Panc1 (cell line): ENCODE results near the gene SLC35E2B. TPM values are rescaled to one million over a fixed set of nuclear protein-coding genes. Genes with fewer than 3 reads are reported as not detected.

ENCODE experiments used
- ATAC-seq: fragments of 200-7000 bp; cut with Tn5 transposase; 2 replicates; pipeline ENCODE4 v1.9.1; 2020; ENCODE audit warnings: mild to moderate bottlenecking, moderate library complexity
- BruUV-seq: library from RNA; stranded (reverse); fragments of 400-500 nt; replicated peaks from 2 replicates; lab custom pipeline; 2021; lab: Mats Ljungman, UMichigan
- CTCF ChIA-PET: fragments of 300-600 bp; sonication (Branson Sonifier 250); formaldehyde crosslinking; loops from one replicate; lab custom pipeline; 2022; ENCODE audit warnings: antibody characterized with exemption; lab: Charles Lee
- POLR2A ChIA-PET: fragments of 300-600 bp; sonication (Branson Sonifier 250); formaldehyde crosslinking; loops from one replicate; lab custom pipeline; 2022; ENCODE audit warnings: antibody characterized with exemption; lab: Charles Lee
- DNase-seq: peaks from one replicate; pipeline ENCODE4 v3.0.0-alpha.2; 2010; ENCODE audit warnings: low read depth, low spot score
- H3K27ac ChIP-seq: 2 replicates; pipeline ENCODE4 v1.5.1; 2011; ENCODE audit warnings: mild to moderate bottlenecking, low read length, inconsistent platforms
- H3K27me3 ChIP-seq: fragments of 200-500 bp; sonication (Bioruptor generic); 2 replicates; pipeline ENCODE4 v1.6.0; 2014; ENCODE audit warnings: low read length, inconsistent platforms; ENCODE audit not compliant: control insufficient read depth, insufficient read depth
- H3K36me3 ChIP-seq: fragments of 200-500 bp; sonication (Bioruptor generic); 2 replicates; pipeline ENCODE4 v1.5.1; 2014; ENCODE audit warnings: inconsistent platforms, mild to moderate bottlenecking, low read length, moderate library complexity; ENCODE audit not compliant: control insufficient read depth, insufficient read depth
- H3K4me1 ChIP-seq: 2 replicates; pipeline ENCODE4 v1.5.1; 2011; ENCODE audit warnings: inconsistent platforms, mild to moderate bottlenecking, low read length, moderate library complexity; ENCODE audit not compliant: control insufficient read depth, insufficient read depth
- H3K4me3 ChIP-seq, 2 experiments: 2 replicates each; pipeline ENCODE4 v1.5.1; 2011 to 2012; ENCODE audit warnings: low read depth in 2 of 2, low read length in 2 of 2, mild to moderate bottlenecking in 2 of 2, inconsistent platforms in 1 of 2, moderate library complexity in 1 of 2
- H3K9me3 ChIP-seq: fragments of 200-500 bp; sonication (Bioruptor generic); 2 replicates; pipeline ENCODE4 v1.5.1; 2014; ENCODE audit warnings: low read depth, mild to moderate bottlenecking, inconsistent platforms, low read length, moderate library complexity; ENCODE audit not compliant: control insufficient read depth, insufficient read depth
- POLR2AphosphoS5 ChIP-seq: IDR thresholded peaks from 2 replicates; pipeline ENCODE4 v1.6.1; 2012; ENCODE audit warnings: mild to moderate bottlenecking, low read depth, low read length, moderate library complexity
- SIN3A ChIP-seq: IDR thresholded peaks from 2 replicates; pipeline ENCODE4 v1.6.1; 2012; ENCODE audit warnings: low read depth, mild to moderate bottlenecking, low read length, moderate library complexity, borderline replicate concordance; ENCODE audit not compliant: insufficient read depth
- TCF7L2 ChIP-seq: IDR thresholded peaks from 2 replicates; pipeline ENCODE4 v1.6.1; 2011; ENCODE audit warnings: mild to moderate bottlenecking, low read depth, low read length, inconsistent platforms
- in situ Hi-C: cut with HindIII; loops from 2 replicates; pipeline ENCODE4 v1.10.0; 2016; ENCODE audit warnings: low sequenced_read_pairs, low pct_unique_long_range_greater_than_20kb
- intact Hi-C: fragments of 100-400 bp; cut with micrococcal nuclease; formaldehyde crosslinking; loops from one replicate; pipeline ENCODE4 v1.10.0; 2022; ENCODE audit not compliant: unreplicated experiment
- total RNA-seq: library from RNA; stranded (reverse); gene quantifications from one replicate; pipeline ENCODE4 v1.2.1, GENCODE V29; 2021; ENCODE audit not compliant: unreplicated experiment
- TF ChIP-seq, protein P1 (sequence below): fragments of 450-650 bp; IDR thresholded peaks from 2 replicates; pipeline ENCODE4 v1.5.1; 2017; ENCODE audit warnings: mild to moderate bottlenecking
- TF ChIP-seq, protein P2 (sequence below), 2 experiments: IDR thresholded peaks; 2 replicates each; pipeline ENCODE4 v1.6.1; 2011 to 2012; ENCODE audit warnings: low read depth in 2 of 2, control low read depth in 1 of 2, low read length in 1 of 2, mild to moderate bottlenecking in 1 of 2, moderate library complexity in 1 of 2; ENCODE audit not compliant: insufficient read depth in 1 of 2

The SLC35E2B gene
- total RNA-seq, 1 experiment from 2014 or later, result 75.7 TPM

DNA sequence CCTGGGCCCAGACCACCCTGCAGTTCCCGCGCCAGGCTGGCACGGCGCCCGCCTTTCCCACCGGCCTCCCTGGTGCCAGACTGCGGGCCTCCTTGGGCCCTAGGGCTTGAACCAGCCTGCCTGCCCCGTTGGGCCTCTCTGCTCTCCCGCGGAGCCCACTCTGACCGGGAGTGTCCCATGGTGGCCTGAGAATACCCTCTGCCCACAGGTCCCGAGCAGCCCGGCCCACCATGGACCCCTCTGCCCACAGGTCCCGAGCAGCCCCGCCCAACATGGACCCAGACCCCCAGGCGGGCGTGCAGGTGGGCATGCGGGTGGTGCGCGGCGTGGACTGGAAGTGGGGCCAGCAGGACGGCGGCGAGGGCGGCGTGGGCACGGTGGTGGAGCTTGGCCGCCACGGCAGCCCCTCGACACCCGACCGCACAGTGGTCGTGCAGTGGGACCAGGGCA, 69.4 kb downstream of the SLC35E2B start:
- TF ChIP-seq SIN3A (no peak), TCF7L2 (no peak), POLR2AphosphoS5 (no peak)
- TF ChIP-seq, protein P1, sequence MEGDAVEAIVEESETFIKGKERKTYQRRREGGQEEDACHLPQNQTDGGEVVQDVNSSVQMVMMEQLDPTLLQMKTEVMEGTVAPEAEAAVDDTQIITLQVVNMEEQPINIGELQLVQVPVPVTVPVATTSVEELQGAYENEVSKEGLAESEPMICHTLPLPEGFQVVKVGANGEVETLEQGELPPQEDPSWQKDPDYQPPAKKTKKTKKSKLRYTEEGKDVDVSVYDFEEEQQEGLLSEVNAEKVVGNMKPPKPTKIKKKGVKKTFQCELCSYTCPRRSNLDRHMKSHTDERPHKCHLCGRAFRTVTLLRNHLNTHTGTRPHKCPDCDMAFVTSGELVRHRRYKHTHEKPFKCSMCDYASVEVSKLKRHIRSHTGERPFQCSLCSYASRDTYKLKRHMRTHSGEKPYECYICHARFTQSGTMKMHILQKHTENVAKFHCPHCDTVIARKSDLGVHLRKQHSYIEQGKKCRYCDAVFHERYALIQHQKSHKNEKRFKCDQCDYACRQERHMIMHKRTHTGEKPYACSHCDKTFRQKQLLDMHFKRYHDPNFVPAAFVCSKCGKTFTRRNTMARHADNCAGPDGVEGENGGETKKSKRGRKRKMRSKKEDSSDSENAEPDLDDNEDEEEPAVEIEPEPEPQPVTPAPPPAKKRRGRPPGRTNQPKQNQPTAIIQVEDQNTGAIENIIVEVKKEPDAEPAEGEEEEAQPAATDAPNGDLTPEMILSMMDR, result no peak
- TF ChIP-seq, protein P2, sequence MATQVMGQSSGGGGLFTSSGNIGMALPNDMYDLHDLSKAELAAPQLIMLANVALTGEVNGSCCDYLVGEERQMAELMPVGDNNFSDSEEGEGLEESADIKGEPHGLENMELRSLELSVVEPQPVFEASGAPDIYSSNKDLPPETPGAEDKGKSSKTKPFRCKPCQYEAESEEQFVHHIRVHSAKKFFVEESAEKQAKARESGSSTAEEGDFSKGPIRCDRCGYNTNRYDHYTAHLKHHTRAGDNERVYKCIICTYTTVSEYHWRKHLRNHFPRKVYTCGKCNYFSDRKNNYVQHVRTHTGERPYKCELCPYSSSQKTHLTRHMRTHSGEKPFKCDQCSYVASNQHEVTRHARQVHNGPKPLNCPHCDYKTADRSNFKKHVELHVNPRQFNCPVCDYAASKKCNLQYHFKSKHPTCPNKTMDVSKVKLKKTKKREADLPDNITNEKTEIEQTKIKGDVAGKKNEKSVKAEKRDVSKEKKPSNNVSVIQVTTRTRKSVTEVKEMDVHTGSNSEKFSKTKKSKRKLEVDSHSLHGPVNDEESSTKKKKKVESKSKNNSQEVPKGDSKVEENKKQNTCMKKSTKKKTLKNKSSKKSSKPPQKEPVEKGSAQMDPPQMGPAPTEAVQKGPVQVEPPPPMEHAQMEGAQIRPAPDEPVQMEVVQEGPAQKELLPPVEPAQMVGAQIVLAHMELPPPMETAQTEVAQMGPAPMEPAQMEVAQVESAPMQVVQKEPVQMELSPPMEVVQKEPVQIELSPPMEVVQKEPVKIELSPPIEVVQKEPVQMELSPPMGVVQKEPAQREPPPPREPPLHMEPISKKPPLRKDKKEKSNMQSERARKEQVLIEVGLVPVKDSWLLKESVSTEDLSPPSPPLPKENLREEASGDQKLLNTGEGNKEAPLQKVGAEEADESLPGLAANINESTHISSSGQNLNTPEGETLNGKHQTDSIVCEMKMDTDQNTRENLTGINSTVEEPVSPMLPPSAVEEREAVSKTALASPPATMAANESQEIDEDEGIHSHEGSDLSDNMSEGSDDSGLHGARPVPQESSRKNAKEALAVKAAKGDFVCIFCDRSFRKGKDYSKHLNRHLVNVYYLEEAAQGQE (IDR thresholded peaks at IDR 0.05; ENCODE audit: insufficient read depth in 1 of 2, low read depth in 2 of 2, low read length in 1 of 2), result no peak
- H3K36me3 ChIP-seq, result no peaks in the 10 kb centered on the region
- no peaks in the 10 kb centered on the region for H3K4me1 ChIP-seq
- H3K27ac ChIP-seq, result no peak overlapping the region
- DNase-seq, result no peak
- no TSS peak for BruUV-seq
- CTCF ChIA-PET, result no interaction called here
- ATAC-seq, result no peak
- in situ Hi-C loops (no loop called here), intact Hi-C loops (no loop called here)
- H3K27me3 ChIP-seq, result no peaks in the 10 kb centered on the region
- POLR2A ChIA-PET, result no interaction called here
- no peaks in the 10 kb centered on the region for H3K9me3 ChIP-seq
- H3K4me3 ChIP-seq, result no peak overlapping the region

DNA sequence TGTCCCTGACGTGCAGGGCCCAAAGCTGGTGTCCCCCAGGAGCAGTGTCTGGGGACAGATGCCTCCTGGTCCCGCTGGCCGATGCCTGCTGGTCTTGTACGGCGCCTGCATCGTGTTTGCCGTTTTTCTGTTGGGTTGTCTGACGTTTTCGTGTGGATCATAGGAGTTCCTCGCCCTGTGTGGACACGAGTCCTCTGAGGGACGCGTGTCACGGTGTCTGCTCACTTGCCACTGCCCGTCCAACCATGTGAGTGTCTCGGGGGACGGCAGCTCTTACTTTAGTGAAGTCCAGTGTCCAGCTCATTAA, 69.9 kb downstream of the SLC35E2B start:
- ChIA-PET POLR2A (no interaction called here), CTCF (no interaction called here)
- Histone ChIP-seq H3K9me3 (no peaks in the 10 kb centered on the region), H3K27ac (no peak overlapping the region), H3K4me3 (no peak overlapping the region), H3K27me3 (no peaks in the 10 kb centered on the region), H3K36me3 (no peaks in the 10 kb centered on the region), H3K4me1 (no peaks in the 10 kb centered on the region)
- DNase-seq (no peak), ATAC-seq (no peak)
- intact Hi-C loops, result no loop called here
- TF ChIP-seq SIN3A, result no peak
- TF ChIP-seq TCF7L2, result no peak
- TF ChIP-seq, protein P1, result no peak
- TF ChIP-seq POLR2AphosphoS5, result no peak
- TF ChIP-seq, protein P2 (IDR thresholded peaks at IDR 0.05; ENCODE audit: insufficient read depth in 1 of 2, low read depth in 2 of 2, low read length in 1 of 2), result no peak
- in situ Hi-C loops, result no loop called here
- BruUV-seq, result no TSS peak
